Activated CD4-positive, CD25-positive, alpha-beta regulatory T cell treated with anti-CD3 and anti-CD28 coated beads, Interleukin-2, amount 50 U/mL, for 72 hours (primary cell): ENCODE results near the gene SGK1.

Experiments used
- DNase-seq: peaks from one replicate; pipeline ENCODE4 v3.0.0; 2021

Gene SGK1

GRCh38 chr6:134165561-134166201 lies 152.2 kb downstream of the SGK1 start:
- DNase-seq, result no peak

- no peak for DNase-seq
These were observed 153.6 kb downstream of the SGK1 start for GRCh38 chr6:134164300-134164699.

GRCh38 chr6:134162932-134163331 lies 155.0 kb downstream of the SGK1 start:
- no peak for DNase-seq

DNA sequence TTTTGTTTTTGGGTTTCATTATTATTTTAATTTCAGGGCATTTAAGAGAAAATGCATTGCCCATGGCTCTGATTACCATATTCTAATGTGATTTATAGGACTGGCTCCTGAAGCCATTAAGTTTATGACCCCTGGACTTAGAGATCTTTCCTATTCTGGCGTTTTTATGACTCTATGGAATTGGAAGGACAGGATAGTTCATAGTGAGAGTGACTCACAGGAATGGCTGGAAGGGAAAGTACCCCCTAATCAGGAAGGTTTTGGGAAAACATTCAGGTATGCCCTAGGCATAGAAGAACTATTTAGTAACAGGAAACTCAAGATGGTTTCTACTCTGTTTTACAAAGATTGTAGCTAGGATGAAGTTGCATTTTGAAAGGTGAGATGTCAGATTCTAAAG lies 156.9 kb downstream of the SGK1 start:
- no peak for DNase-seq

DNA sequence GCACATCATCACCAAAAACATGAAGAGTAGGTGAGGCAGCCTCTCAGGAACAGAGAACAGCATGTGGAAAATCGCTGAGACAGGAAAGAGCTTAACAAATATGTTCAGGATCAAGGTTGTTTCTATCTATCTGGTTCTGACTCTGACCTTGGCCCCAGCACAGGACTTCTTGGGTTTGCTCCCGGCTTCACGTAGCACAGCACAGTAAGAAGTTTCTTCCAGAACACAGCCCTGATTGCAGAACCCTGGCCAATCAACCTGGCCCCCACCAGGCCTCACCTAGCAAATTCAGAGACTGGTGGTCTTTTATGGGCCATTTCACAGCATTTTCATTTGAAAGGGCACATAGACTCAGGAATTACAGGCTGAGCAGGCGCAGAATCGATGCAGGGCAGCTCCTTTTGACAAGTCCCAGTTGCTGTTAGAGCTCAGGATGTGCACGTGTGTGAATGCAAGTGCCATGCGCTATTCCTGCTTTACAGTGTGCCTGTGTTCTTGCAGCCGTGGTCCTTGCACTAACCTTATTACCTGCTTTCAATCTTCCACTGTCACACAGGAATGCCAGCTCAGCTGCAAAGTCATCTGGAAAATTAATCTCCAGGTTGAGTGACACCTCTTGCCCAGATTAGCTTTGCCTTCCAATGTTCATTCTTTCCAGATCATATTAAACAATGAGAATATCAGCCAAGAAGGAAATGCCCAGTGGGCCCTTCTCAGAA lies 165.0 kb downstream of the SGK1 start:
- DNase-seq, result no peak

DNA sequence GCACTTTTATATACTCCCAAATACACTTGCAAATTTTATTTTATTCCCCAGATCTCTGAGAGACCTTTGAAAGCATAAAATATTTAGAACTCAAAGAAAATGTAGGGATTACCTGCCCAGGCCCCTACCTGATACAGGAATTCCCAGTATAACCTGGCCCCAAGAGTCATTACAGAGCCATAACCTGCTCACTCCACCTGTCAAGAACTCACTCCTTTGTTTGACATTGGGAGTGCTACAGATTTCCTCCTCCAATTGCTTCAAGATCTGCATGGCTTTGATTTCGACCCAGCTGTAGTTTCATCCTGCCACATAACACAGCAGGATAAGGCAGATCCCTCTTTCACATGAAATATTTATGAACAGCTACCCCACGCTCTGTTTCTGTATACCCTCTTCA lies 169.3 kb downstream of the SGK1 start:
- no peak for DNase-seq

DNA sequence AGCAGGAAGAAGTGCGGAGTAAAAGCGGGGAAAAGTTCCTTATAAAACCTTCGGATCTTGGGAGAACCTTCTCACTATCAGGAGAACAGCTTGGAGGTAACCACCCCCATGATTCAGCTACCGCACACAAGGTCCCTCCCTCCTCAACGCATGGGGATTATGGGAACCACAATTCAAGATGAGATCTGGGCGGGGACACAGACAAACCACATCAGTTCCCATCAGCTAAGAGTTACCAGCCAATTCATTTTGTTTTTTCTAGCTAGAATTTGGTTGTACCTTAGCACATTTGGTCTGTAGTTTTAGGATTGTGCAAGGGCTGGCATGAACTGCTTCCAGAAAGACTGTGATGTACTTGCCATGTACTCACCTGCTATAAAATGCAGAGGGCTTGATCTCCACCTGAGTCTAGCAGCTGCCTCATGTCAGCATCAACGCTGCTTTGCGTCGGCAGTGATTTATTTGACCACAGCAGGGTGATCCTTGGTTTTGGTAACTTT lies 170.8 kb downstream of the SGK1 start:
- DNase-seq, result no peak

DNA sequence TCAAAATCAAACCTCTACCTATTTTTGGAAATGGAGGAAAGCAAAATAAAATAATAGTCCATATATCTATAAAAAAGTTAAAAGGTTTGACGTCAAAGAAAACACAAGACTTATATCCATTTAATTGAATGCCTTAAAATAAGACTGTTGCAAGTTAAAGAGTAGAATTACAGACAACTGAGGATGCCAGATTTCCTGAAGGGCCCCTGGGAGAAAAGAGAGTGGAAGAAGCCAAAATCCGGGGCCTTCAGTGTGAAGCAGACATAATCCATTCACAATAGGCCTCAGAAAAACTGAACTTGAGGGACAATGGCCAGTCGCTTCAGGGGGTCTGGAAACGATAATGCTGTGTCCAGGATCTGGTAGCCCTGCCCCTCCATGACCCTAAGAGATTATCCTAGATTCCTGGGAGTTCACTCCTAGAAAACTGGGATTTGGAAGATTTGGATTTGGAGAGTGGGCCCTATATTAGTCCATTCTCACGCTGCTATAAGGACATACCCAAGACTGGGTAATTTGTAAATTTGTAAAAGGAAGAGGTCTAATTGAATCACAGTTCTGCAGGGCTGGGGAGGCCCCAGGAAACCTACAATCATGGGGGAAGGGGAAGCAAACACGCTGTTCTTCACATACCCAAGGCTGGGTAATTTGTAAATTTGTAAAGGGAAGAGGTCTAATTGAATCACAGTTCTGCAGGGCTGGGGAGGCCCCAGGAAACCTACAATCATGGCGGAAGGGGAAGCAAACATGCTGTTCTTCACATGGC lies 171.5 kb downstream of the SGK1 start:
- no peak for DNase-seq

GRCh38 chr6:134145786-134146185 lies 172.1 kb downstream of the SGK1 start:
- no peak for DNase-seq

- DNase-seq, result no peak
These were observed 179.5 kb downstream of the SGK1 start for GRCh38 chr6:134138226-134138975.

DNA sequence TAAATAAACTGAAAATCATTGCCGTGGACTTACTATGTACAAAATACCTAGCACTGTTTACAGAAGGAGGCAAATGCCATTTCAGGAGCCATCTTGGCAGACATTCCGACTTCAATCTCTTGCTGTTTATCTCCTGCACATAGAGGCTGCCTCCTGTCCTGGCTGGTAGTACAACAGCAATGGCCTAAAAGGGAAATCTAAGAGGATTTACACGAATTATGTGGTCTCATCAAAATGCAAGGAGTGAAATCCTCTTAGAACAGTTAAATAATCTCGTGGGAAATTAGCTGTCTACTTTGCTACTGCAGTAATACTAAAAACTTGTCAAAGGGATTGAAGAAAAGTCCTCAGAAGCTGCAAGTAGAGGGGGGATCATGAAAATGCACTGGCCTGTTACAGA lies 183.3 kb downstream of the SGK1 start:
- DNase-seq, result no peak

GRCh38 chr6:134132494-134133141 lies 185.3 kb downstream of the SGK1 start:
- no peak for DNase-seq

GRCh38 chr6:134131530-134132139 lies 186.3 kb downstream of the SGK1 start:
- no peak for DNase-seq

- DNase-seq, result no peak
These were observed 189.8 kb downstream of the SGK1 start for GRCh38 chr6:134128146-134128545.

DNA sequence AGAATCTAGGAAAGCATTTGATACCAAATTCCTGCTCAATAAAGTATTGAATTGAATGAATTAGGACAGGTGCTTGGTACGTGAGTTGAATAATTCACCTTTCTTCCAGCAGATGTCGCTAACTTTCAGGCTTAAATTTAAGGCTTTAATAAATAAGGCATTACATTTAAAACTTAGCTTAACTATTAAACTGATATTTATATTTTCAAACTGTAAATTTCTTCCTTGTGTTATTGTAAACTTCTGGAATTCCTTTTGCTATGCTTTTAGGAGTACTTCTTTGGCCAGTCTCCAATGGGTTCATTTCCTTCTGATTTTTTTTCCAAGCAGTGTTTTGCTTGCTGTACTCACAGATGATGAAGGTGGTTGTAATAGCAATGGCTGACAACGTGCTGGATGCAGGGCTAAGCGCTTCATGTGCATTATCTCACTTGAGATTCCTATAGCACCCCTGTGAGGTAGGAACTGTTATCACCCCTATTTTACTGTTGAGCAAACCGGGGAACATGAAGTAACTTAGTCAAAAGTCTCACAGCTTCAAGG lies 194.2 kb downstream of the SGK1 start:
- DNase-seq, result no peak

GRCh38 chr6:134122775-134123174 lies 195.1 kb downstream of the SGK1 start:
- DNase-seq, result no peak

GRCh38 chr6:134119486-134119885 lies 198.4 kb downstream of the SGK1 start:
- no peak for DNase-seq
